H9 (cell line): ENCODE results near the gene DOK6. TPM values are rescaled to one million over a fixed set of nuclear protein-coding genes. Genes with fewer than 3 reads are reported as not detected.

Experiments used
- DNase-seq: peaks from one replicate; pipeline ENCODE4 v3.0.0-alpha.2; 2017
- H2AFZ ChIP-seq: one replicate; pipeline ENCODE4 v1.6.1; 2013; ENCODE audit warnings: mild to moderate bottlenecking, low read length, control low read depth, moderate library complexity
- H2AK5ac ChIP-seq: 2 replicates; pipeline ENCODE4 v1.6.1; 2013; ENCODE audit warnings: low read length, control low read depth, mixed read lengths; ENCODE audit not compliant: insufficient read length
- H2BK120ac ChIP-seq: one replicate; pipeline ENCODE4 v1.6.1; 2013; ENCODE audit warnings: low read depth, mild to moderate bottlenecking, low read length, control low read depth, inconsistent platforms; ENCODE audit not compliant: poor library complexity, severe bottlenecking
- H2BK12ac ChIP-seq: 2 replicates; pipeline ENCODE4 v1.6.1; 2013; ENCODE audit warnings: low read length, control low read depth, mixed read lengths, low read depth; ENCODE audit not compliant: insufficient read length
- H2BK15ac ChIP-seq: 2 replicates; pipeline ENCODE4 v1.6.1; 2013; ENCODE audit warnings: low read depth, low read length, control low read depth
- H2BK20ac ChIP-seq: one replicate; pipeline ENCODE4 v1.6.1; 2013; ENCODE audit warnings: low read depth, mild to moderate bottlenecking, low read length, control low read depth, inconsistent platforms; ENCODE audit not compliant: poor library complexity, severe bottlenecking
- H2BK5ac ChIP-seq: 2 replicates; pipeline ENCODE4 v1.6.1; 2013; ENCODE audit warnings: low read length, control low read depth, mixed read lengths; ENCODE audit not compliant: insufficient read length
- H3K14ac ChIP-seq: 2 replicates; pipeline ENCODE4 v1.6.1; 2013; ENCODE audit warnings: low read length, control low read depth; ENCODE audit not compliant: insufficient read depth
- H3K18ac ChIP-seq: 2 replicates; pipeline ENCODE4 v1.6.1; 2013; ENCODE audit warnings: low read depth, mild to moderate bottlenecking, mixed read lengths, low read length, control low read depth; ENCODE audit not compliant: insufficient read length
- H3K23ac ChIP-seq: 2 replicates; pipeline ENCODE4 v1.6.1; 2013; ENCODE audit warnings: low read length, control low read depth, mixed read lengths, low read depth; ENCODE audit not compliant: insufficient read length
- H3K23me2 ChIP-seq: 2 replicates; pipeline ENCODE4 v1.6.1; 2013; ENCODE audit warnings: low read depth, mild to moderate bottlenecking, mixed read lengths, low read length, control low read depth; ENCODE audit not compliant: insufficient read length, poor library complexity, severe bottlenecking
- H3K27ac ChIP-seq: 2 replicates; pipeline ENCODE4 v1.5.1; 2013; ENCODE audit warnings: low read length, control low read depth, mixed read lengths, low read depth; ENCODE audit not compliant: insufficient read length
- H3K27me3 ChIP-seq: 2 replicates; pipeline ENCODE4 v1.6.1; 2013; ENCODE audit warnings: low read length, control low read depth, inconsistent platforms; ENCODE audit not compliant: insufficient read depth
- H3K4ac ChIP-seq: 2 replicates; pipeline ENCODE4 v1.6.1; 2013; ENCODE audit warnings: low read depth, mild to moderate bottlenecking, control low read depth, inconsistent platforms, low read length, moderate library complexity
- H3K4me1 ChIP-seq: 2 replicates; pipeline ENCODE4 v1.6.1; 2013; ENCODE audit warnings: low read length, control low read depth, inconsistent platforms; ENCODE audit not compliant: insufficient read depth
- H3K4me2 ChIP-seq: 2 replicates; pipeline ENCODE4 v1.6.1; 2013; ENCODE audit warnings: low read length, control low read depth, mixed read lengths; ENCODE audit not compliant: insufficient read length, insufficient read depth
- H3K56ac ChIP-seq: 2 replicates; pipeline ENCODE4 v1.6.1; 2013; ENCODE audit warnings: low read depth, mild to moderate bottlenecking, mixed read lengths, low read length, control low read depth; ENCODE audit not compliant: insufficient read length
- H3K79me1 ChIP-seq: 2 replicates; pipeline ENCODE4 v1.6.1; 2013; ENCODE audit warnings: low read depth, mild to moderate bottlenecking, moderate library complexity, low read length, control low read depth, inconsistent platforms; ENCODE audit not compliant: insufficient read depth, poor library complexity, severe bottlenecking
- H3K79me2 ChIP-seq: 2 replicates; pipeline ENCODE4 v1.6.1; 2013; ENCODE audit warnings: low read length, control low read depth, inconsistent platforms; ENCODE audit not compliant: insufficient read depth
- H3K9ac ChIP-seq: 2 replicates; pipeline ENCODE4 v1.6.1; 2013; ENCODE audit warnings: low read length, control low read depth, mixed read lengths; ENCODE audit not compliant: insufficient read length; ENCODE audit errors: extremely low read depth
- H3K9me3 ChIP-seq: one replicate; pipeline ENCODE4 v1.6.1; 2013; ENCODE audit warnings: low read depth, low read length, inconsistent platforms; ENCODE audit not compliant: control insufficient read depth
- H3T11ph ChIP-seq: one replicate; pipeline ENCODE4 v1.6.1; 2013; ENCODE audit warnings: mild to moderate bottlenecking, low read length, control low read depth, inconsistent platforms
- H4K20me1 ChIP-seq: one replicate; pipeline ENCODE4 v1.6.1; 2013; ENCODE audit not compliant: control insufficient read depth, insufficient read length, insufficient read depth
- H4K5ac ChIP-seq: 2 replicates; pipeline ENCODE4 v1.6.1; 2013; ENCODE audit warnings: low read depth, mild to moderate bottlenecking, mixed read lengths, low read length, control low read depth; ENCODE audit not compliant: insufficient read length
- H4K8ac ChIP-seq: replicated peaks from 2 replicates; pipeline ENCODE4 v1.6.1; 2013; ENCODE audit warnings: low read length, control low read depth, mixed read lengths, low read depth; ENCODE audit not compliant: insufficient read length
- H4K91ac ChIP-seq: 2 replicates; pipeline ENCODE4 v1.6.1; 2013; ENCODE audit warnings: low read depth, mild to moderate bottlenecking, moderate library complexity, mixed read lengths, low read length, control low read depth; ENCODE audit not compliant: insufficient read length
- H3K27ac Mint-ChIP-seq, 3 experiments: 2 replicates in 2 of 3; 3 replicates in 1 of 3; pipeline ENCODE4 v1.8.0; 2020 to 2021; ENCODE audit warnings: mixed read lengths in 3 of 3, mild to moderate bottlenecking in 1 of 3, moderate library complexity in 1 of 3
- H3K27me3 Mint-ChIP-seq: 2 replicates; pipeline ENCODE4 v1.8.0; 2021; ENCODE audit warnings: low read depth, mild to moderate bottlenecking, moderate library complexity, mixed read lengths
- H3K36me3 Mint-ChIP-seq, 3 experiments: 2 replicates in 2 of 3; 3 replicates in 1 of 3; pipeline ENCODE4 v1.8.0; 2020 to 2021; ENCODE audit warnings: low read depth in 3 of 3, mixed read lengths in 3 of 3; ENCODE audit not compliant: insufficient read depth in 1 of 3
- H3K4me1 Mint-ChIP-seq, 2 experiments: 2 replicates each; pipeline ENCODE4 v1.8.0; 2020; ENCODE audit warnings: mixed read lengths in 2 of 2
- H3K4me3 Mint-ChIP-seq, 2 experiments: 2 replicates in 1 of 2; 3 replicates in 1 of 2; pipeline ENCODE4 v1.8.0; 2020 to 2021; ENCODE audit warnings: mild to moderate bottlenecking in 2 of 2, mixed read lengths in 2 of 2, moderate library complexity in 1 of 2
- H3K9me3 Mint-ChIP-seq, 2 experiments: 2 replicates in 1 of 2; 3 replicates in 1 of 2; pipeline ENCODE4 v1.8.0; 2020; ENCODE audit warnings: mild to moderate bottlenecking in 2 of 2, mixed read lengths in 2 of 2, moderate library complexity in 1 of 2
- CTCF ChIP-seq: fragments of 200-600 bp; sonication (generic); conservative IDR thresholded peaks from 3 replicates; pipeline ENCODE4 v1.8.0; 2021; ENCODE audit warnings: antibody characterized with exemption, mild to moderate bottlenecking
- WGBS: extraction: QIAGEN DNeasy Blood & Tissue Kit; methylation state at CpG from one replicate; pipeline ENCODE4 v1.1.7; 2013; ENCODE audit warnings: missing lambda C conversion rate, low lambda C conversion rate, mixed read lengths; ENCODE audit not compliant: insufficient read length; ENCODE audit errors: extremely low coverage; 5-methylcytosine and 5-hydroxymethylcytosine counted together
- total RNA-seq: library from RNA; stranded (reverse); gene quantifications from 2 replicates; pipeline ENCODE4 v1.2.1, GENCODE V29; 2021

DOK6 gene
- total RNA-seq, 1 experiment from 2014 or later, result 0.20 TPM

GRCh38 chr18:69635482-69635881 is 234.8 kb downstream of the DOK6 start:
- Histone ChIP-seq H3K56ac (no peak overlapping the region), H3K9me3 (no peaks in the 10 kb centered on the region), H3K18ac (no peak overlapping the region), H2BK5ac (no peak overlapping the region), H4K20me1 (no peaks in the 10 kb centered on the region), H2BK12ac (no peak overlapping the region), H3K4me1 (no peaks in the 10 kb centered on the region), H3K23me2 (no peaks in the 10 kb centered on the region), H4K5ac (no peak overlapping the region), H4K8ac (no peak overlapping the region), H3K9ac (no peak overlapping the region), H3K14ac (no peak overlapping the region), H2AK5ac (no peak overlapping the region), H2BK20ac (no peak overlapping the region), H2BK120ac (no peak overlapping the region), H3K79me2 (no peaks in the 10 kb centered on the region), H3T11ph (no peak overlapping the region), H3K4me2 (no peak overlapping the region), H3K27ac (no peak overlapping the region), H3K23ac (no peak overlapping the region), H4K91ac (no peak overlapping the region), H2AFZ (no peak overlapping the region), H3K79me1 (no peaks in the 10 kb centered on the region), H2BK15ac (no peak overlapping the region), H3K4ac (no peak overlapping the region), H3K27me3 (no peaks in the 10 kb centered on the region)
- no peak overlapping the region for H3K4me3 Mint-ChIP-seq
- H3K27me3 Mint-ChIP-seq, result no peaks in the 10 kb centered on the region
- H3K36me3 Mint-ChIP-seq, result no peaks in the 10 kb centered on the region
- H3K9me3 Mint-ChIP-seq, result no peaks in the 10 kb centered on the region
- whole genome bisulfite sequencing, result no CpG with 5 or more reads among the region's 2 CpGs
- TF ChIP-seq CTCF, result no peak
- peaks cover 3 to 6% of the 10 kb centered on the region in 2 experiments; a peak in 3 of 4 replicates for H3K4me1 Mint-ChIP-seq
- DNase-seq, result no peak
- H3K27ac Mint-ChIP-seq, result no peak overlapping the region
